HepG2 (cell line): Measurements from ENCODE around the gene SUPT6H. TPM values are rescaled to one million over a fixed set of nuclear protein-coding genes. Genes with fewer than 3 reads are reported as not detected.

Experiments used
- ATF7-NPFF ChIP-seq: sonication (generic); formaldehyde crosslinking; IDR thresholded peaks from 2 replicates; pipeline ENCODE4 v1.8.1; 2023; ENCODE audit warnings: mild to moderate bottlenecking, low read depth, missing genetic modification reagents, moderate library complexity
- CBX5 ChIP-seq: sonication (generic); formaldehyde crosslinking; IDR thresholded peaks from 2 replicates; pipeline ENCODE4 v1.4.0; 2020; ENCODE audit warnings: missing genetic modification reagents, borderline replicate concordance
- CHCHD3 ChIP-seq: sonication (generic); formaldehyde crosslinking; IDR thresholded peaks from 2 replicates; pipeline ENCODE4 v1.8.0; 2022; ENCODE audit warnings: mild to moderate bottlenecking, missing genetic modification reagents, moderate library complexity
- CTCF ChIP-seq: sonication (generic); formaldehyde crosslinking; IDR thresholded peaks from 2 replicates; pipeline ENCODE4 v1.5.0; 2020; ENCODE audit warnings: mild to moderate bottlenecking, missing genetic modification reagents, moderate library complexity
- EED ChIP-seq: sonication (generic); formaldehyde crosslinking; IDR thresholded peaks from 2 replicates; pipeline ENCODE4 v1.5.0; 2020; ENCODE audit warnings: mild to moderate bottlenecking, missing genetic modification reagents
- ETV5 ChIP-seq: IDR thresholded peaks from 2 replicates; pipeline ENCODE4 v1.6.1; 2018; ENCODE audit warnings: missing biosample characterization, missing genetic modification reagents, inconsistent platforms, borderline replicate concordance
- FOXA3 ChIP-seq: IDR thresholded peaks from 2 replicates; pipeline ENCODE4 v1.6.1; 2016; ENCODE audit warnings: missing genetic modification reagents, missing compliant biosample characterization
- MXD4 ChIP-seq: IDR thresholded peaks from 2 replicates; pipeline ENCODE4 v1.6.1; 2016; ENCODE audit warnings: mild to moderate bottlenecking, missing biosample characterization, missing genetic modification reagents
- MZF1 ChIP-seq: sonication (generic); formaldehyde crosslinking; IDR thresholded peaks from 2 replicates; pipeline ENCODE4 v1.8.1; 2023; ENCODE audit warnings: mild to moderate bottlenecking, missing genetic modification reagents, borderline replicate concordance
- NFE2L1 ChIP-seq: sonication (generic); formaldehyde crosslinking; IDR thresholded peaks from 2 replicates; pipeline ENCODE4 v1.4.0; 2020; ENCODE audit warnings: missing genetic modification reagents, mild to moderate bottlenecking, borderline replicate concordance
- NFYB ChIP-seq: sonication (generic); formaldehyde crosslinking; IDR thresholded peaks from 2 replicates; pipeline ENCODE4 v1.4.0; 2020; ENCODE audit warnings: missing genetic modification reagents
- PHF21A ChIP-seq: sonication (generic); formaldehyde crosslinking; IDR thresholded peaks from 2 replicates; pipeline ENCODE4 v1.5.0; 2020; ENCODE audit warnings: mild to moderate bottlenecking, missing genetic modification reagents
- RERE ChIP-seq: IDR thresholded peaks from 2 replicates; pipeline ENCODE4 v1.6.1; 2016; ENCODE audit warnings: low read depth, missing genetic modification reagents, missing compliant biosample characterization
- SPEN ChIP-seq: sonication (generic); formaldehyde crosslinking; IDR thresholded peaks from 2 replicates; pipeline ENCODE4 v1.5.1; 2020; ENCODE audit warnings: low read depth, mild to moderate bottlenecking, missing genetic modification reagents
- ZNF264 ChIP-seq: sonication (generic); formaldehyde crosslinking; IDR thresholded peaks from 2 replicates; pipeline ENCODE4 v1.4.0; 2020; ENCODE audit warnings: missing genetic modification reagents
- ZNF543 ChIP-seq: sonication (generic); formaldehyde crosslinking; IDR thresholded peaks from 2 replicates; pipeline ENCODE4 v1.4.0; 2020; ENCODE audit warnings: mild to moderate bottlenecking, missing genetic modification reagents
- ZNF652 ChIP-seq: IDR thresholded peaks from 2 replicates; pipeline ENCODE4 v1.6.1; 2016; ENCODE audit warnings: low read depth, borderline replicate concordance
- polyA plus RNA-seq, 8 experiments: library from polyadenylated mRNA; depleted of rRNA in 3 of 8; stranded (reverse) in 7 of 8; unstranded in 1 of 8; fragments of >200 nt; fragmentation: Illumina TruSeq in 4 of 8; extraction: Trizol in 4 of 8; gene quantifications; 2 replicates each; pipeline versions ENCODE4 v1.2.1 to v1.2.3, GENCODE V29; 2011 to 2016; ENCODE audit warnings: low read depth in 4 of 8, missing spikeins in 1 of 8, mixed read lengths in 1 of 8; ENCODE audit not compliant: insufficient read depth in 1 of 8
- total RNA-seq, 5 experiments: library from RNA; depleted of rRNA; stranded (reverse); fragments of >200 nt; fragmentation: Illumina TruSeq; extraction: Trizol; gene quantifications; 2 replicates each; pipeline ENCODE4 v1.2.3, GENCODE V29; 2016; ENCODE audit warnings: low read depth in 1 of 5
- TF ChIP-seq, protein P1 (sequence below): sonication (generic); formaldehyde crosslinking; IDR thresholded peaks from 2 replicates; pipeline ENCODE4 v1.4.0; 2020; ENCODE audit warnings: low read depth, missing genetic modification reagents

The SUPT6H gene
- total and polyA plus RNA-seq, 2 of the 13 experiments (the other 11 are each of a cell fraction or from before 2014, with no cell fraction given), result 32.7 to 39.9 TPM

DNA sequence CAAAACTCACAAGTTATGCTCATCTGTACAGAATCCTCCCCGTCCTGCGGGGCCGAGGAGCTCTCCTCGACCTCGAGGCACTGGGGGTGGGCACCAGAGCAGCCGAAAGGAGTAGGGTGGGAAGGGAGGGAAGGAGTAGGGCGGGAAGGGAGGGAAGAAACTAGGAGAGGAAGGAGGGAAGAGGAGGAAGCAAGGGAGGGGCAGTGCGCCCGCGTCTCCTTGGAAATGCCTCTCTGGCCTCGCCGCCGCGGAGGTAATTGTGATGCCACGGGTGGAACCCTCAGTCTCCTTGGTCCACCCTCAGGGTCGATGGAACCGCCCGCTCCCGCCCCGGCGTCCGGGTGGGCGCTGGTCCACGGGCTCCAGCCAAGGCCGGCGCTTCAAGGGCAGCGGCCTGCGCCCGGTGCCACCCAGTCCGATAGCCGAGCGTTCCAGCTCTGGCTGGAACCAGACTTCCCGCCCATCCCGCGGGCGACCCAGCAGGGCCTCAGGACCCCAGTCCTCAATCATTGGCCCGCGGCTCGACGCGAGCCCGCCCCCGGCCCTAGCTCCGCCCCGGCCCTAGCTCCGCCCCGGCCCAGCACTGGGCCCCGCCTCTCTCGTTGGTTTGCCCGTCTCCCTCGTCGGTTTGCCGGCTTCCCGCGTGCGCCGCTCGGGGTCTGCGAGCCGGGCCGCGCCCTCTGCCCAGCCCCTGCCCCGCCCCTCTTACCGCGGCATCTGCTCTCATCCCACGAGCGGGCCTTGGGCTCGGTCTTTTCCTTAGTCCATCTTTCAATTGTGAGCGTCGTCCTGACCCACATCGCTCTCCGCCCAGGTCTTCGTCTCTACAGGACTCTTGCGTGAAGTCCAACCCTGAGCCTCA lies 49.1 kb downstream of the SUPT6H start (continued):
- TF ChIP-seq, protein P1, sequence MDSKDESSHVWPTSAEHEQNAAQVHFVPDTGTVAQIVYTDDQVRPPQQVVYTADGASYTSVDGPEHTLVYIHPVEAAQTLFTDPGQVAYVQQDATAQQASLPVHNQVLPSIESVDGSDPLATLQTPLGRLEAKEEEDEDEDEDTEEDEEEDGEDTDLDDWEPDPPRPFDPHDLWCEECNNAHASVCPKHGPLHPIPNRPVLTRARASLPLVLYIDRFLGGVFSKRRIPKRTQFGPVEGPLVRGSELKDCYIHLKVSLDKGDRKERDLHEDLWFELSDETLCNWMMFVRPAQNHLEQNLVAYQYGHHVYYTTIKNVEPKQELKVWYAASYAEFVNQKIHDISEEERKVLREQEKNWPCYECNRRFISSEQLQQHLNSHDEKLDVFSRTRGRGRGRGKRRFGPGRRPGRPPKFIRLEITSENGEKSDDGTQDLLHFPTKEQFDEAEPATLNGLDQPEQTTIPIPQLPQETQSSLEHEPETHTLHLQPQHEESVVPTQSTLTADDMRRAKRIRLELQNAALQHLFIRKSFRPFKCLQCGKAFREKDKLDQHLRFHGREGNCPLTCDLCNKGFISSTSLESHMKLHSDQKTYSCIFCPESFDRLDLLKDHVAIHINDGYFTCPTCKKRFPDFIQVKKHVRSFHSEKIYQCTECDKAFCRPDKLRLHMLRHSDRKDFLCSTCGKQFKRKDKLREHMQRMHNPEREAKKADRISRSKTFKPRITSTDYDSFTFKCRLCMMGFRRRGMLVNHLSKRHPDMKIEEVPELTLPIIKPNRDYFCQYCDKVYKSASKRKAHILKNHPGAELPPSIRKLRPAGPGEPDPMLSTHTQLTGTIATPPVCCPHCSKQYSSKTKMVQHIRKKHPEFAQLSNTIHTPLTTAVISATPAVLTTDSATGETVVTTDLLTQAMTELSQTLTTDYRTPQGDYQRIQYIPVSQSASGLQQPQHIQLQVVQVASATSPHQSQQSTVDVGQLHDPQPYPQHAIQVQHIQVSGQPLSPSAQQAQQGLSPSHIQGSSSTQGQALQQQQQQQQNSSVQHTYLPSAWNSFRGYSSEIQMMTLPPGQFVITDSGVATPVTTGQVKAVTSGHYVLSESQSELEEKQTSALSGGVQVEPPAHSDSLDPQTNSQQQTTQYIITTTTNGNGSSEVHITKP, result peak; percentile 40; the same call in 1 of the 2 replicates
- no peak for TF ChIP-seq CBX5 (CRISPR knock-in tag)
- 0 out of 2 replicates have a peak, but pooled peaks have one; percentile 13 for TF ChIP-seq ZNF264 (CRISPR knock-in tag)
- no peak for TF ChIP-seq RERE (CRISPR knock-in tag)
- TF ChIP-seq MZF1 (CRISPR knock-in tag), result no peak
- TF ChIP-seq MXD4 (CRISPR knock-in tag), result no peak; the same call in 1 of the 2 replicates
- TF ChIP-seq SPEN (CRISPR knock-in tag), result peak; percentile 53; the same call in 1 of the 2 replicates
- peak; percentile 14; the same call in 1 of the 2 replicates for TF ChIP-seq ATF7-NPFF (CRISPR knock-in tag)
- peak; percentile 47; the same call in 1 of the 2 replicates for TF ChIP-seq PHF21A (CRISPR knock-in tag)
- no peak for TF ChIP-seq CHCHD3
- no peak; the same call in 1 of the 2 replicates for TF ChIP-seq NFE2L1 (CRISPR knock-in tag)
- peak; percentile 86 for TF ChIP-seq NFYB (CRISPR knock-in tag)
- TF ChIP-seq ZNF652, result no peak
- no peak; the same call in 1 of the 2 replicates for TF ChIP-seq EED (CRISPR knock-in tag)
- no peak for TF ChIP-seq CTCF (CRISPR knock-in tag)
- no peak for TF ChIP-seq ZNF543 (CRISPR knock-in tag)
- TF ChIP-seq FOXA3 (CRISPR knock-in tag), result 0 out of 2 replicates have a peak, but pooled peaks have one; percentile 28
- TF ChIP-seq ETV5 (CRISPR knock-in tag), result peak; percentile 20; the same call in 1 of the 2 replicates
